WTC11 (cell line): ENCODE measurements around the gene HLF. TPM values are rescaled to one million over a fixed set of nuclear protein-coding genes. Genes with fewer than 3 reads are reported as not detected.

ENCODE experiments used
- ATAC-seq: fragments of 200-7000 bp; cut with Tn5 transposase; 2 replicates; pipeline ENCODE4 v1.10.0; 2021; ENCODE audit warnings: mild to moderate bottlenecking, moderate library complexity
- CTCF ChIA-PET: fragments of 300-600 bp; sonication (Branson Sonifier 250); formaldehyde crosslinking; loops from one replicate; lab custom pipeline; 2021; ENCODE audit warnings: antibody characterized with exemption; lab: Charles Lee
- POLR2A ChIA-PET: fragments of 350-600 bp; sonication (Branson Sonifier 250); formaldehyde crosslinking; loops from one replicate; lab custom pipeline; 2021; ENCODE audit warnings: antibody characterized with exemption; lab: Charles Lee
- DNase-seq: peaks from one replicate; pipeline ENCODE4 v3.0.0; 2021; ENCODE audit warnings: low spot score
- H3K27ac Mint-ChIP-seq: 2 replicates; pipeline ENCODE4 v1.8.0; 2021; ENCODE audit warnings: mixed read lengths
- H3K27me3 Mint-ChIP-seq: 2 replicates; pipeline ENCODE4 v1.8.0; 2021; ENCODE audit warnings: low read depth, mild to moderate bottlenecking, moderate library complexity, mixed read lengths
- H3K36me3 Mint-ChIP-seq: 2 replicates; pipeline ENCODE4 v1.8.0; 2021; ENCODE audit warnings: mixed read lengths
- H3K4me1 Mint-ChIP-seq: 2 replicates; pipeline ENCODE4 v1.8.0; 2022; ENCODE audit warnings: mixed read lengths
- H3K4me3 Mint-ChIP-seq: 2 replicates; pipeline ENCODE4 v1.8.0; 2021; ENCODE audit warnings: mild to moderate bottlenecking, moderate library complexity, mixed read lengths
- H3K9me3 Mint-ChIP-seq: 2 replicates; pipeline ENCODE4 v1.8.0; 2021; ENCODE audit warnings: mixed read lengths
- FOXJ3 ChIP-seq: sonication (generic); formaldehyde crosslinking; IDR thresholded peaks from 2 replicates; pipeline ENCODE4 v1.9.0; 2021; ENCODE audit warnings: missing genetic modification reagents, mild to moderate bottlenecking, borderline replicate concordance
- FOXP1 ChIP-seq: sonication (generic); formaldehyde crosslinking; IDR thresholded peaks from 2 replicates; pipeline ENCODE4 v1.8.0; 2022; ENCODE audit warnings: missing genetic modification reagents, mild to moderate bottlenecking, moderate library complexity, borderline replicate concordance
- HMGA2 ChIP-seq: fragments of 250-450 bp; sonication (Bioruptor Pico); IDR thresholded peaks from 2 replicates; pipeline ENCODE4 v1.4.0; 2021; ENCODE audit warnings: mild to moderate bottlenecking, moderate library complexity
- NFATC4 ChIP-seq: fragments of 250-450 bp; sonication (Bioruptor Pico); IDR thresholded peaks from 2 replicates; pipeline ENCODE4 v1.9.0; 2021; ENCODE audit warnings: mild to moderate bottlenecking
- TCF7 ChIP-seq: sonication (generic); formaldehyde crosslinking; IDR thresholded peaks from 2 replicates; pipeline ENCODE4 v1.8.0; 2022; ENCODE audit warnings: mild to moderate bottlenecking, low read depth, missing genetic modification reagents, moderate library complexity
- TP53 ChIP-seq: sonication (generic); formaldehyde crosslinking; IDR thresholded peaks from 2 replicates; pipeline ENCODE4 v1.8.1; 2023; ENCODE audit warnings: mild to moderate bottlenecking, missing genetic modification reagents
- ZNF121 ChIP-seq: sonication (generic); formaldehyde crosslinking; IDR thresholded peaks from 2 replicates; pipeline ENCODE4 v1.8.0; 2023; ENCODE audit warnings: missing genetic modification reagents
- ZNF138 ChIP-seq: sonication (generic); formaldehyde crosslinking; conservative IDR thresholded peaks from 2 replicates; pipeline ENCODE4 v1.8.1; 2022; ENCODE audit warnings: mild to moderate bottlenecking, moderate library complexity, missing genetic modification reagents
- ZNF317 ChIP-seq: sonication (generic); formaldehyde crosslinking; IDR thresholded peaks from 2 replicates; pipeline ENCODE4 v1.8.1; 2023; ENCODE audit warnings: low read depth, mild to moderate bottlenecking, moderate library complexity, missing genetic modification reagents, borderline replicate concordance
- total RNA-seq: library from RNA; stranded (reverse); gene quantifications from 3 replicates; pipeline ENCODE4 v1.2.3, GENCODE V29; 2021
- TF ChIP-seq, protein P1 (sequence below): sonication (generic); formaldehyde crosslinking; IDR thresholded peaks from 2 replicates; pipeline ENCODE4 v1.8.1; 2022; ENCODE audit warnings: mild to moderate bottlenecking, moderate library complexity, missing genetic modification reagents
- TF ChIP-seq, protein P2 (sequence below): sonication (generic); formaldehyde crosslinking; IDR thresholded peaks from 2 replicates; pipeline ENCODE4 v1.8.1; 2023; ENCODE audit warnings: mild to moderate bottlenecking, missing genetic modification reagents, borderline replicate concordance
- TF ChIP-seq, protein P3 (sequence below): sonication (generic); formaldehyde crosslinking; conservative IDR thresholded peaks from 2 replicates; pipeline ENCODE4 v1.8.1; 2023; ENCODE audit warnings: mild to moderate bottlenecking, low read depth, missing genetic modification reagents, moderate library complexity

Gene HLF
- total RNA-seq, 1 experiment from 2014 or later, result 0.31 TPM

DNA sequence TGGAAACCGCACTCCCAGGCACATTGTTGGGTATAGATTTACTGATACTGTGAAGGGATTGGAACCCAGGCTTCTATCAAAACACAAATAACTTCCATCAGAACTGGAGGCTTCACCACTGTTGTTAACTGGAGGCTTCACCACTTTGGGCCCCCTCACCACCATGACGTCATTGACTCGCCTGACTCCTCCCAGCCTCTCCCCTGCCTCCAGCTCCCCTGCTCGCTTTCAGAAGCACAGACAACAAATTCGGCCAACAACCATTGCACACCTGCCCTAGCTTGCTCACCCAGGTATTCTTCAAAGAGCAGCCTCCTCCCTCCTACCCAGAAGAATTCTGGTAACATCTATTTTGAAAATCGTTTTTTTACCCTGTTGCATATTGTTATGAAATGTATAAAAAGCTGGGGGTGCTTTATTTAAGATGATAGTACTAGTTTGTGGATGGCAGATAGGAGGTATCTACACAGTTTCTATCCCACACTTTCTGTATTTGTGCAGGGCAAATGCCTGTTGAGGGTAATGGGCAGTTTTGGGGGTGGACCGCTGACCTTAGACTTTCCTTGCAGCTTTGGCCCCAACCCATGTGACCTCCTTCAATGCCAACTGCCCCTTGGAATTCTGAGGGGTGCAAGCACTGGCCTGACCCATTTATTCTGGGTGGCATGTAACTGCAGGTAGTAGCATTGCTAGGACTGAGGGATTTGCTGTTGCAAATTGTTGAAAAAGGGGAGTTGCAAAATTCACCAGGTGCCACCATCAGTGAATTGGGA, 54.1 kb downstream of the HLF start:
- no peak for DNase-seq
- Mint-ChIP-seq H3K36me3 (no peaks in the 10 kb centered on the region), H3K27ac (no peak overlapping the region), H3K4me1 (no peaks in the 10 kb centered on the region), H3K4me3 (no peak overlapping the region), H3K9me3 (peaks cover 3% of the 10 kb centered on the region; the same call in 1 of the 2 replicates), H3K27me3 (no peaks in the 10 kb centered on the region)
- TF ChIP-seq HMGA2 (no peak), TP53 (CRISPR knock-in tag) (no peak)
- TF ChIP-seq, protein P1, sequence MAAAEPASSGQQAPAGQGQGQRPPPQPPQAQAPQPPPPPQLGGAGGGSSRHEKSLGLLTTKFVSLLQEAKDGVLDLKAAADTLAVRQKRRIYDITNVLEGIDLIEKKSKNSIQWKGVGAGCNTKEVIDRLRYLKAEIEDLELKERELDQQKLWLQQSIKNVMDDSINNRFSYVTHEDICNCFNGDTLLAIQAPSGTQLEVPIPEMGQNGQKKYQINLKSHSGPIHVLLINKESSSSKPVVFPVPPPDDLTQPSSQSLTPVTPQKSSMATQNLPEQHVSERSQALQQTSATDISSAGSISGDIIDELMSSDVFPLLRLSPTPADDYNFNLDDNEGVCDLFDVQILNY (CRISPR knock-in tag), result no peak
- ChIA-PET POLR2A (no interaction called here), CTCF (no interaction called here)
- no peak for ATAC-seq

DNA sequence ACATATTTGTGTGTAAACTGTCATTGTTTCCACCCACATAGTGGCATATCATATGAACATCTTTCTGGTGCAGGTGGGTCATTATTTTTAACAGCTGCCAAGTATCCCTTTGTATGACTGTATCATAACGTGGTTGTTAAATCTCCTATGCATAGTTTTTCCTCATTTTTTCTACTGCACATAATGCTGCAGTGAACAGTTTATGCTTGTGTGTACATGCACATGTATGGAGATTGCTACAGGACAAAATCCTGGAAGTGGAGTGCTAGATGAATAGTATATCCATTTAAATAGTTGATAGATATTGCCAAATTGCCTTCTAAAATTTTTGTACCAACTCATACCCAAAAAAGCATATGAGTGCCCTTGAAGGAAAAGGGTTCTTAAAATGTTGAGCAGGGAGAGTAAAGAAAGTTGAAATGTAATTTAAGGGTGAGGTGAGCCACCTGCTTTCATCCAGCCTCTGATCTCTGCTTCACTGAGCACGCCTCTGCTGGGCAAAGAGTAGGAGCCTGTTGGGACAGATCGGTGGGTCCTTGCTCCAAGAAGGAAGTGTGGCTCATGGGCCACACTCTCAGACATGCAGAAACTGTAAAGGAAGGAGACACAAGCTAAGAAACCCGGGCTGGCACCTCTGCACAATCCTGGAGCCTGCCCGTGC, 55.3 kb downstream of the HLF start:
- no peak overlapping the region for H3K27ac Mint-ChIP-seq
- H3K4me1 Mint-ChIP-seq, result no peaks in the 10 kb centered on the region
- peaks cover 3% of the 10 kb centered on the region; the same call in 1 of the 2 replicates for H3K9me3 Mint-ChIP-seq
- no peaks in the 10 kb centered on the region for H3K27me3 Mint-ChIP-seq
- H3K36me3 Mint-ChIP-seq, result no peaks in the 10 kb centered on the region
- no peak for ATAC-seq
- TF ChIP-seq FOXJ3 (CRISPR knock-in tag), result no peak
- TF ChIP-seq FOXP1 (CRISPR knock-in tag), result no peak
- TF ChIP-seq, protein P2, sequence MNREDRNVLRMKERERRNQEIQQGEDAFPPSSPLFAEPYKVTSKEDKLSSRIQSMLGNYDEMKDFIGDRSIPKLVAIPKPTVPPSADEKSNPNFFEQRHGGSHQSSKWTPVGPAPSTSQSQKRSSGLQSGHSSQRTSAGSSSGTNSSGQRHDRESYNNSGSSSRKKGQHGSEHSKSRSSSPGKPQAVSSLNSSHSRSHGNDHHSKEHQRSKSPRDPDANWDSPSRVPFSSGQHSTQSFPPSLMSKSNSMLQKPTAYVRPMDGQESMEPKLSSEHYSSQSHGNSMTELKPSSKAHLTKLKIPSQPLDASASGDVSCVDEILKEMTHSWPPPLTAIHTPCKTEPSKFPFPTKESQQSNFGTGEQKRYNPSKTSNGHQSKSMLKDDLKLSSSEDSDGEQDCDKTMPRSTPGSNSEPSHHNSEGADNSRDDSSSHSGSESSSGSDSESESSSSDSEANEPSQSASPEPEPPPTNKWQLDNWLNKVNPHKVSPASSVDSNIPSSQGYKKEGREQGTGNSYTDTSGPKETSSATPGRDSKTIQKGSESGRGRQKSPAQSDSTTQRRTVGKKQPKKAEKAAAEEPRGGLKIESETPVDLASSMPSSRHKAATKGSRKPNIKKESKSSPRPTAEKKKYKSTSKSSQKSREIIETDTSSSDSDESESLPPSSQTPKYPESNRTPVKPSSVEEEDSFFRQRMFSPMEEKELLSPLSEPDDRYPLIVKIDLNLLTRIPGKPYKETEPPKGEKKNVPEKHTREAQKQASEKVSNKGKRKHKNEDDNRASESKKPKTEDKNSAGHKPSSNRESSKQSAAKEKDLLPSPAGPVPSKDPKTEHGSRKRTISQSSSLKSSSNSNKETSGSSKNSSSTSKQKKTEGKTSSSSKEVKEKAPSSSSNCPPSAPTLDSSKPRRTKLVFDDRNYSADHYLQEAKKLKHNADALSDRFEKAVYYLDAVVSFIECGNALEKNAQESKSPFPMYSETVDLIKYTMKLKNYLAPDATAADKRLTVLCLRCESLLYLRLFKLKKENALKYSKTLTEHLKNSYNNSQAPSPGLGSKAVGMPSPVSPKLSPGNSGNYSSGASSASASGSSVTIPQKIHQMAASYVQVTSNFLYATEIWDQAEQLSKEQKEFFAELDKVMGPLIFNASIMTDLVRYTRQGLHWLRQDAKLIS (CRISPR knock-in tag), result no peak
- TF ChIP-seq, protein P3, sequence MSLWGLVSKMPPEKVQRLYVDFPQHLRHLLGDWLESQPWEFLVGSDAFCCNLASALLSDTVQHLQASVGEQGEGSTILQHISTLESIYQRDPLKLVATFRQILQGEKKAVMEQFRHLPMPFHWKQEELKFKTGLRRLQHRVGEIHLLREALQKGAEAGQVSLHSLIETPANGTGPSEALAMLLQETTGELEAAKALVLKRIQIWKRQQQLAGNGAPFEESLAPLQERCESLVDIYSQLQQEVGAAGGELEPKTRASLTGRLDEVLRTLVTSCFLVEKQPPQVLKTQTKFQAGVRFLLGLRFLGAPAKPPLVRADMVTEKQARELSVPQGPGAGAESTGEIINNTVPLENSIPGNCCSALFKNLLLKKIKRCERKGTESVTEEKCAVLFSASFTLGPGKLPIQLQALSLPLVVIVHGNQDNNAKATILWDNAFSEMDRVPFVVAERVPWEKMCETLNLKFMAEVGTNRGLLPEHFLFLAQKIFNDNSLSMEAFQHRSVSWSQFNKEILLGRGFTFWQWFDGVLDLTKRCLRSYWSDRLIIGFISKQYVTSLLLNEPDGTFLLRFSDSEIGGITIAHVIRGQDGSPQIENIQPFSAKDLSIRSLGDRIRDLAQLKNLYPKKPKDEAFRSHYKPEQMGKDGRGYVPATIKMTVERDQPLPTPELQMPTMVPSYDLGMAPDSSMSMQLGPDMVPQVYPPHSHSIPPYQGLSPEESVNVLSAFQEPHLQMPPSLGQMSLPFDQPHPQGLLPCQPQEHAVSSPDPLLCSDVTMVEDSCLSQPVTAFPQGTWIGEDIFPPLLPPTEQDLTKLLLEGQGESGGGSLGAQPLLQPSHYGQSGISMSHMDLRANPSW (CRISPR knock-in tag), result no peak
- no peak for TF ChIP-seq TCF7
- no peak for TF ChIP-seq ZNF317 (CRISPR knock-in tag)
- TF ChIP-seq ZNF138 (CRISPR knock-in tag), result no peak
- TF ChIP-seq ZNF121 (CRISPR knock-in tag), result no peak
- TF ChIP-seq NFATC4, result no peak
- TF ChIP-seq, all 79 proteins: peak for 0
- H3K4me3 Mint-ChIP-seq, result no peak overlapping the region
- CTCF ChIA-PET, result no interaction called here
- POLR2A ChIA-PET, result no interaction called here
- no peak for DNase-seq
